Stomach (tissue), 9 donors: ENCODE results near the gene PROC. TPM values are rescaled to one million over a fixed set of nuclear protein-coding genes. Genes with fewer than 3 reads are reported as not detected.

Experiments
- DNase-seq, 2 donors: peaks; one replicate each; pipeline versions ENCODE4 v3.0.0 to v3.0.0-alpha.2; 2013 to 2019
- H3K27ac ChIP-seq, 5 donors: fragments of 200-600 bp in 4 of 5; sonication (generic) in 4 of 5; one replicate each; pipeline ENCODE4 v1.5.1; 2013 to 2019; ENCODE audit warnings: mild to moderate bottlenecking in 1 of 5, moderate library complexity in 1 of 5
- H3K27me3 ChIP-seq, 3 donors: fragments of 200-600 bp; sonication (generic); one replicate each; pipeline ENCODE4 v1.5.1; 2017 to 2019; ENCODE audit warnings: mixed run types in 1 of 3
- H3K36me3 ChIP-seq, 4 donors: fragments of 200-600 bp; sonication (generic); 1 replicate in 3 of 4; 2 replicates in 1 of 4; pipeline ENCODE4 v1.5.1; 2016 to 2019
- H3K4me1 ChIP-seq, 4 donors: fragments of 200-600 bp; sonication (generic); one replicate each; pipeline ENCODE4 v1.5.1; 2016 to 2019
- H3K4me3 ChIP-seq, 4 donors: fragments of 200-600 bp; sonication (generic) in 3 of 4; one replicate each; pipeline ENCODE4 v1.5.1; 2016 to 2019; ENCODE audit warnings: mild to moderate bottlenecking in 1 of 4
- H3K9me3 ChIP-seq, 4 donors: fragments of 200-600 bp; sonication (generic); one replicate each; pipeline ENCODE4 v1.5.1; 2016 to 2019
- EP300 ChIP-seq: sonication (generic); formaldehyde crosslinking; IDR thresholded peaks from one replicate; pipeline ENCODE4 v1.6.1; 2017; ENCODE audit warnings: antibody characterized with exemption
- POLR2A ChIP-seq, 4 donors: fragments of 450-650 bp; IDR thresholded peaks; one replicate each; pipeline ENCODE4 v1.6.1; 2016; ENCODE audit warnings: antibody characterized with exemption in 4 of 4, control low read depth in 2 of 4, mild to moderate bottlenecking in 1 of 4, moderate library complexity in 1 of 4
- POLR2AphosphoS5 ChIP-seq, 3 donors: sonication (generic); formaldehyde crosslinking; IDR thresholded peaks; one replicate each; pipeline ENCODE4 v1.6.1; 2016; ENCODE audit warnings: antibody characterized with exemption in 3 of 3
- WGBS, 5 donors: extraction: QIAGEN DNeasy Blood & Tissue Kit in 3 of 5; methylation state at CpG; one replicate each; pipeline versions ENCODE4 v1.1.5 to v1.1.7; 2013 to 2018; 5-methylcytosine and 5-hydroxymethylcytosine counted together
- intact Hi-C: fragments of 100-400 bp; cut with DNase I; formaldehyde crosslinking; loops from one replicate; pipeline ENCODE4 v1.15.1; 2023; ENCODE audit warnings: low total_unique reads
- polyA plus RNA-seq, 3 donors: library from polyadenylated mRNA; stranded (reverse); fragments of 200-250 nt; gene quantifications; one replicate each; pipeline ENCODE4 v1.2.3, GENCODE V29; 2013
- total RNA-seq, 5 donors: library from RNA; depleted of rRNA; stranded (reverse); fragments of >200 nt; gene quantifications; one replicate each; pipeline versions ENCODE4 v1.1.0 to v1.2.3, GENCODE V29; 2014 to 2016
- TF ChIP-seq, protein P1 (sequence below), 7 experiments: fragments of 450-650 bp in 4 of 7; fragments of 200-600 bp in 3 of 7; sonication (generic) in 3 of 7; IDR thresholded peaks; one replicate each; pipeline ENCODE4 v1.5.1; 2016 to 2019; ENCODE audit warnings: antibody characterized with exemption in 7 of 7, control low read depth in 2 of 7, mild to moderate bottlenecking in 1 of 7
- donor health status: healthy with polysubstance abuse.
- donor health status: Bipolar disorder and iron deficiency.
- donor health status: healthy.

PROC gene
- total and polyA plus RNA-seq, 8 donors, result 1.2 to 6.8 (median 4.6) TPM; not detected in 1

GRCh38 chr2:127439343-127439742 lies 21.1 kb downstream of the PROC start:
- Histone ChIP-seq H3K4me1 (peaks cover 9 to 18% (median 14%) of the 10 kb centered on the region in 4 donors), H3K9me3 (peaks cover 0 to 20% (median 12%) of the 10 kb centered on the region in 4 donors), H3K36me3 (no peaks in the 10 kb centered on the region), H3K4me3 (no peak overlapping the region), H3K27me3 (no peaks in the 10 kb centered on the region), H3K27ac (peak overlapping the region in 2 of 5 donors; percentile 54 to 70)
- 69 to 89% (median 80%) methylated on average over 5 of the region's 5 CpGs for whole genome bisulfite sequencing, 5 donors
- DNase-seq, result no peak
- TF ChIP-seq, protein P1, sequence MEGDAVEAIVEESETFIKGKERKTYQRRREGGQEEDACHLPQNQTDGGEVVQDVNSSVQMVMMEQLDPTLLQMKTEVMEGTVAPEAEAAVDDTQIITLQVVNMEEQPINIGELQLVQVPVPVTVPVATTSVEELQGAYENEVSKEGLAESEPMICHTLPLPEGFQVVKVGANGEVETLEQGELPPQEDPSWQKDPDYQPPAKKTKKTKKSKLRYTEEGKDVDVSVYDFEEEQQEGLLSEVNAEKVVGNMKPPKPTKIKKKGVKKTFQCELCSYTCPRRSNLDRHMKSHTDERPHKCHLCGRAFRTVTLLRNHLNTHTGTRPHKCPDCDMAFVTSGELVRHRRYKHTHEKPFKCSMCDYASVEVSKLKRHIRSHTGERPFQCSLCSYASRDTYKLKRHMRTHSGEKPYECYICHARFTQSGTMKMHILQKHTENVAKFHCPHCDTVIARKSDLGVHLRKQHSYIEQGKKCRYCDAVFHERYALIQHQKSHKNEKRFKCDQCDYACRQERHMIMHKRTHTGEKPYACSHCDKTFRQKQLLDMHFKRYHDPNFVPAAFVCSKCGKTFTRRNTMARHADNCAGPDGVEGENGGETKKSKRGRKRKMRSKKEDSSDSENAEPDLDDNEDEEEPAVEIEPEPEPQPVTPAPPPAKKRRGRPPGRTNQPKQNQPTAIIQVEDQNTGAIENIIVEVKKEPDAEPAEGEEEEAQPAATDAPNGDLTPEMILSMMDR (IDR thresholded peaks at IDR 0.05), result no peak
- no peak for TF ChIP-seq EP300
- TF ChIP-seq POLR2AphosphoS5 (IDR thresholded peaks at IDR 0.05), result no peak
- TF ChIP-seq POLR2A (IDR thresholded peaks at IDR 0.05), result no peak
- intact Hi-C loops, result no loop called here

DNA sequence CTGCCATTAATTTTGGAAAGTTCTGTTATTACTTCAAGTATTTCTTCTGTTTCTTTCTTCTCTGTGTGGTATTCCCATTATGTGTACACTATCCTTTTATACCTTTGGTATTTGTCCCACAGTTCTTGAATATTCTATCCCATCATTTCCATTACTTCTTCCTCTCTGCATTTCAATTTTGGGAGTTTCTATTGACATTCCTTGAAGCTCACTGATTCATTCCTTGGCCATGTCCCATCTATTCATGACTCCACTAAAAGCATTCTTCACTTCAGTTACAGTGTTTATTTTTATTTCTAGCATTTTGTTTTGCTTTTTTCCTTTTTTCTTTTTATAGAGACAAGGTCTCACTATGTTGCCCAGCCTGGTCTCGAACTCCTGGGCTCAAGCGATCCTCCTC lies 30.3 kb downstream of the PROC start:
- H3K4me3 ChIP-seq, result no peak overlapping the region
- peaks cover 0 to under 1% (median 0%) of the 10 kb centered on the region in 4 donors for H3K4me1 ChIP-seq
- H3K36me3 ChIP-seq, result no peaks in the 10 kb centered on the region
- H3K27me3 ChIP-seq, result no peaks in the 10 kb centered on the region
- DNase-seq, result no peak
- intact Hi-C loops, result no loop called here
- H3K9me3 ChIP-seq, result peaks cover 0 to 13% (median 8%) of the 10 kb centered on the region in 4 donors
- TF ChIP-seq POLR2A (IDR thresholded peaks at IDR 0.05), result no peak
- no peak for TF ChIP-seq EP300
- no peak for TF ChIP-seq POLR2AphosphoS5 (IDR thresholded peaks at IDR 0.05)
- TF ChIP-seq, protein P1 (IDR thresholded peaks at IDR 0.05), result no peak
- WGBS, 5 donors, result 81 to 96% (median 93%) methylated on average over 2 of the region's 2 CpGs
- H3K27ac ChIP-seq, result no peak overlapping the region

- H3K4me3 ChIP-seq, result no peak overlapping the region
- H3K27me3 ChIP-seq, result no peaks in the 10 kb centered on the region
- H3K27ac ChIP-seq, result no peak overlapping the region
- H3K4me1 ChIP-seq, result peaks cover 0 to 8% (median 6%) of the 10 kb centered on the region in 4 donors
- no peak for DNase-seq
- H3K36me3 ChIP-seq, result no peaks in the 10 kb centered on the region
- intact Hi-C loops, result no loop called here
- 83 to 97% (median 90%) methylated on average over 4 of the region's 4 CpGs for WGBS, 5 donors
- TF ChIP-seq EP300 (no peak), POLR2A (IDR thresholded peaks at IDR 0.05) (no peak), POLR2AphosphoS5 (IDR thresholded peaks at IDR 0.05) (no peak)
- TF ChIP-seq, protein P1 (IDR thresholded peaks at IDR 0.05), result no peak
- H3K9me3 ChIP-seq, result peaks cover 0 to 8% (median 7%) of the 10 kb centered on the region in 4 donors
Observed at GRCh38 chr2:127449414-127449813, 31.2 kb downstream of the PROC start.

- Histone ChIP-seq H3K36me3 (no peaks in the 10 kb centered on the region), H3K4me1 (peaks cover 0 to 10% (median 9%) of the 10 kb centered on the region in 4 donors), H3K9me3 (peaks cover 0 to 4% (median 2%) of the 10 kb centered on the region in 4 donors), H3K27ac (no peak overlapping the region), H3K27me3 (no peaks in the 10 kb centered on the region), H3K4me3 (no peak overlapping the region)
- intact Hi-C loops, result no loop called here
- WGBS, 5 donors, result 90 to 96% (median 92%) methylated on average over 4 of the region's 4 CpGs
- TF ChIP-seq EP300 (no peak), POLR2AphosphoS5 (IDR thresholded peaks at IDR 0.05) (no peak), POLR2A (IDR thresholded peaks at IDR 0.05) (no peak)
- TF ChIP-seq, protein P1 (IDR thresholded peaks at IDR 0.05), result no peak
- DNase-seq, result no peak
Observed at GRCh38 chr2:127449898-127450297, 31.7 kb downstream of the PROC start.
